Glutamatergic neuron (in vitro differentiated cells): ENCODE data around the gene CCND3. TPM values are rescaled to one million over a fixed set of nuclear protein-coding genes. Genes with fewer than 3 reads are reported as not detected.

Source experiments
- DNase-seq: peaks from one replicate; pipeline ENCODE4 v3.0.0; 2022
- H3K27ac Mint-ChIP-seq: one replicate; pipeline ENCODE4 v1.8.0; 2020; ENCODE audit warnings: mild to moderate bottlenecking, mixed read lengths, inconsistent platforms; ENCODE audit not compliant: unreplicated experiment
- H3K27me3 Mint-ChIP-seq: one replicate; pipeline ENCODE4 v1.8.0; 2020; ENCODE audit warnings: mild to moderate bottlenecking, moderate library complexity, mixed read lengths, inconsistent platforms; ENCODE audit not compliant: unreplicated experiment
- H3K36me3 Mint-ChIP-seq: one replicate; pipeline ENCODE4 v1.8.0; 2020; ENCODE audit warnings: mild to moderate bottlenecking, mixed read lengths, inconsistent platforms; ENCODE audit not compliant: unreplicated experiment
- H3K4me1 Mint-ChIP-seq: one replicate; pipeline ENCODE4 v1.8.0; 2020; ENCODE audit warnings: mild to moderate bottlenecking, low read depth, mixed read lengths, inconsistent platforms; ENCODE audit not compliant: unreplicated experiment
- H3K4me3 Mint-ChIP-seq: one replicate; pipeline ENCODE4 v1.8.0; 2020; ENCODE audit warnings: mild to moderate bottlenecking, mixed read lengths, inconsistent platforms; ENCODE audit not compliant: unreplicated experiment
- H3K9me3 Mint-ChIP-seq: one replicate; pipeline ENCODE4 v1.8.0; 2020; ENCODE audit warnings: mild to moderate bottlenecking, moderate library complexity, mixed read lengths, inconsistent platforms; ENCODE audit not compliant: unreplicated experiment
- CTCF ChIP-seq: fragments of 200-600 bp; sonication (generic); IDR thresholded peaks from one replicate; pipeline ENCODE4 v1.5.0; 2021; ENCODE audit not compliant: partially characterized antibody, unreplicated experiment
- total RNA-seq: library from RNA; stranded (reverse); fragmentation: NEBNext Ultra II Directional; extraction: Animal tissue kit (Norgen Biotek cat#: 25700); gene quantifications from one replicate; pipeline ENCODE4 v1.2.1, GENCODE V29; 2021; ENCODE audit not compliant: unreplicated experiment

CCND3 gene
- total RNA-seq, 1 donor from 2014 or later = 27.1 TPM

DNA sequence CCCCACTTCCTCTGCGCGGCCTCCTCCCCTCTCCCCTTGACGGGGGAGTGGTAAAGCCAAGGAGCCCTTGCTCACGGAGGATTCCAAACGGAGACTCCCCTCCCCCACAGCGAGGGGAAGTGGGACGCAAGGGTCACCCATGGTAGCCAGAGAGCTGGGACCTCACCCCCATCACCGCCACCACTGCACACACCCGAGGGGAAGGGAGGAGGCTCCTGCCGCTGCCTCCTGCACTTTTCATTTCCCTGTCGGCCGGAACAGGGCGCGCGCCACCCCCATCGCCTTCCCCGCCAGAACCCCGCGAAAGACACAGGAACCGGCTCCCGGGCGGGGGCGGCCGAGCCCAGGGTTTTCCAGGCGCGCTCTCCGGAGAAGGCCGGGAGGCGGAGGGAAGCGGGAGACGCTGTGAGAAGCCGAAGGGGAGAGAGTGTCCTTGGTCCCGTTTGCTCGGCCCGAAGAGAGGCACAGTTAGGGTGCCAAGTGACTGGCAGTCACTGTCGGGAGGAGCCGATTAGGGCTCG, 789 bp downstream of the CCND3 start:
- H3K9me3 Mint-ChIP-seq = peaks cover 16% of the 10 kb centered on the region
- peaks cover 29% of the 10 kb centered on the region for H3K4me1 Mint-ChIP-seq
- H3K27me3 Mint-ChIP-seq = peaks cover 20% of the 10 kb centered on the region
- peak; percentile 50 for DNase-seq
- no peak for TF ChIP-seq CTCF
- no peak overlapping the region for H3K27ac Mint-ChIP-seq
- H3K4me3 Mint-ChIP-seq = peak overlapping the region; percentile 93
- H3K36me3 Mint-ChIP-seq = no peaks in the 10 kb centered on the region

- DNase-seq = peak; percentile 49
- Mint-ChIP-seq H3K36me3 (no peaks in the 10 kb centered on the region), H3K4me1 (peaks cover 32% of the 10 kb centered on the region), H3K4me3 (peak overlapping the region; percentile 93), H3K27me3 (peaks cover 20% of the 10 kb centered on the region), H3K27ac (peak overlapping the region; percentile 38), H3K9me3 (peaks cover 17% of the 10 kb centered on the region)
- TF ChIP-seq CTCF = no peak
Measured at GRCh38 chr6:41939848-41940758, 1.5 kb downstream of the CCND3 start.

DNA sequence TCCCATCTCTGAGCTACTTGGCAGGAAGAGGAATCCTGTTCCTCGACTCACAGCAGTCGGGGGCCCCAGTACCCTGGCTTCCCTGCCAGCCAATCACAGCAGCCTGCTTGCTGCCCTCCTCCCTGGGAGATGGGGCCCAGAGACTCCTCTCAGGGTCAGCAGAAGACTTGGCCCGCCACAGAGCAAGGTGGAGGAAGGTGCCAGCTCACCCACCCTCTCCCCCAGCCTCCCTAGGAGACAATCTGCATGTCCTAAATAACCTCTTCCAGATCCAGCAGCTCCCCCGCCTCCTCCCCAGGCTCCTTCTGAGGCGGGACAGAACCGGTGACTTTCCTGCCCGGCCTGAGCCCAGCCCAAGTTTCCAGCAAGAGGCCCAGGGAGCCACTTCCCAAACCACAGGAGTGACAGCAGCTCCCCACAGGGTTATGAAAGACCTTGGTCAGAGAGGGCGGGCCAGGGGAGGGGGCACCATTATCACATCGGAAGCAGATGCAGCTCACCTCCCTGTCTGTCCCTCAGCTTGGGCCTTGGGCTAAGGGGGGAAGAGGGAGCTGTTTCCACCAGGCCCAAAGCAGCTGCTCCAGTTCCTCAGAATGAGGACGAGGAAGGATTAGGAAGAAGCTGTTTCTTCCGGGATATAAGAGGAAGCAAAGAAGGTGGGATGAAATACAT, 2.3 kb downstream of the CCND3 start:
- Mint-ChIP-seq H3K4me3 (peak overlapping the region; percentile 93), H3K4me1 (peaks cover 40% of the 10 kb centered on the region), H3K9me3 (peaks cover 17% of the 10 kb centered on the region), H3K27ac (peak overlapping the region; percentile 38), H3K36me3 (no peaks in the 10 kb centered on the region), H3K27me3 (peaks cover 20% of the 10 kb centered on the region)
- TF ChIP-seq CTCF = no peak
- peak; percentile 21 for DNase-seq

GRCh38 chr6:41938590-41939175, 2.9 kb downstream of the CCND3 start:
- H3K9me3 Mint-ChIP-seq = peaks cover 17% of the 10 kb centered on the region
- H3K27me3 Mint-ChIP-seq = peaks cover 20% of the 10 kb centered on the region
- peaks cover 41% of the 10 kb centered on the region for H3K4me1 Mint-ChIP-seq
- peak overlapping the region; percentile 71 for H3K4me3 Mint-ChIP-seq
- no peak for DNase-seq
- H3K27ac Mint-ChIP-seq = peak overlapping the region; percentile 64
- no peak for TF ChIP-seq CTCF
- H3K36me3 Mint-ChIP-seq = no peaks in the 10 kb centered on the region
